Subcutaneous adipose tissue (tissue), 4 donors: Measurements from ENCODE around the gene TMEM174. TPM values are rescaled to one million over a fixed set of nuclear protein-coding genes. Genes with fewer than 3 reads are reported as not detected.

Source experiments
- total RNA-seq, 4 donors: library from RNA; depleted of rRNA; stranded (reverse); fragments of >200 nt; gene quantifications; one replicate each; pipeline ENCODE4 v1.1.0, GENCODE V29; 2016
- TF ChIP-seq, protein P1 (sequence below): fragments of 450-650 bp; IDR thresholded peaks from one replicate; pipeline ENCODE4 v1.5.1; 2016; ENCODE audit warnings: low read depth, mild to moderate bottlenecking, control low read depth, antibody characterized with exemption, moderate library complexity

Gene TMEM174
- total RNA-seq, 4 donors from 2014 or later: not detected

- TF ChIP-seq, protein P1, sequence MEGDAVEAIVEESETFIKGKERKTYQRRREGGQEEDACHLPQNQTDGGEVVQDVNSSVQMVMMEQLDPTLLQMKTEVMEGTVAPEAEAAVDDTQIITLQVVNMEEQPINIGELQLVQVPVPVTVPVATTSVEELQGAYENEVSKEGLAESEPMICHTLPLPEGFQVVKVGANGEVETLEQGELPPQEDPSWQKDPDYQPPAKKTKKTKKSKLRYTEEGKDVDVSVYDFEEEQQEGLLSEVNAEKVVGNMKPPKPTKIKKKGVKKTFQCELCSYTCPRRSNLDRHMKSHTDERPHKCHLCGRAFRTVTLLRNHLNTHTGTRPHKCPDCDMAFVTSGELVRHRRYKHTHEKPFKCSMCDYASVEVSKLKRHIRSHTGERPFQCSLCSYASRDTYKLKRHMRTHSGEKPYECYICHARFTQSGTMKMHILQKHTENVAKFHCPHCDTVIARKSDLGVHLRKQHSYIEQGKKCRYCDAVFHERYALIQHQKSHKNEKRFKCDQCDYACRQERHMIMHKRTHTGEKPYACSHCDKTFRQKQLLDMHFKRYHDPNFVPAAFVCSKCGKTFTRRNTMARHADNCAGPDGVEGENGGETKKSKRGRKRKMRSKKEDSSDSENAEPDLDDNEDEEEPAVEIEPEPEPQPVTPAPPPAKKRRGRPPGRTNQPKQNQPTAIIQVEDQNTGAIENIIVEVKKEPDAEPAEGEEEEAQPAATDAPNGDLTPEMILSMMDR: no peak
Measured at GRCh38 chr5:73132759-73133158, 40.2 kb upstream of the TMEM174 start.

DNA sequence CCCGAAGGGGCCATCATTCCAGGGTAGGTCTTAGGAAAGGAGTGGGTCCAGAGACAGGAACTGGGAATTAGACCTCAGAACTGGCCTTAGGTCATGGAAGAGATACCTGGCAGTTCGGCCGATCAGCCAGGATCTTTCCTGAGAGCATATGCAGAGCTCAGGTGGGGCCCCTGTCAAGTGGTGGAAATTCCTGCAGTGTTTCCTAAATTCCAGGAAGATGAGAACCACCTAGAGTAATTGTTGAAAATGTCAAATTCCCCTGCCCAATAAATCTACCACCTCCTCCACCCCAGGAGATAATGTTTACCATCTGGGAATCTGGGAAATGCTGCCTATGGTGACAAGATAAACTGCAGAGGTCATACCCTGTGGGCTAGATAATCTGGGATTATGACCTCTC lies 38.0 kb upstream of the TMEM174 start:
- TF ChIP-seq, protein P1: no peak

- TF ChIP-seq, protein P1: no peak
Measured at GRCh38 chr5:73135429-73136054, 37.5 kb upstream of the TMEM174 start.

DNA sequence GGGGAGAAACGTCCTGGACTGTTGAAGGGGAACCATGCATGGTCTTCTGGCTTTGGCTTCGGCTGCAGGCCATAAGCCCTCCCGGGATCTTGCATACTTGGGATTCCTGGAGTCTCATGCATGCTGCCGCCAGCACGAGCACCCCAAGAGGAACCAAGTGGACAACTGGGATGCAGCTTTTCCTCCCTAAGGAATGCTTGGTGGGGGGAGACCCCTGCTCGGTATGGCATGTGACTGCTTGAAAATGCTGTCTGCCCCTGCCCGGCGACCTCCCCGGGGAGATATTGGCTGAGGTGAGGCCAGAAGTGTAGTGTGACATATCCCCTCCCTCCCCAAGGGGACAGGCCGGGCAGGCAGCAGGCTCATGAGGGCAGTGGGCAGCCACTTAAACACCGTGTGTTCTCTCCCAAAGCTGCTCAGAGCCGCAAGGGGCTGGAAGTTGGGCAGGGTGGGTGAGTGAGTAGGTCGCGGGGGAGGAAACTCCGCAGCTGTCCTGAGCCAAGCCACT lies 36.9 kb upstream of the TMEM174 start:
- TF ChIP-seq, protein P1: no peak

DNA sequence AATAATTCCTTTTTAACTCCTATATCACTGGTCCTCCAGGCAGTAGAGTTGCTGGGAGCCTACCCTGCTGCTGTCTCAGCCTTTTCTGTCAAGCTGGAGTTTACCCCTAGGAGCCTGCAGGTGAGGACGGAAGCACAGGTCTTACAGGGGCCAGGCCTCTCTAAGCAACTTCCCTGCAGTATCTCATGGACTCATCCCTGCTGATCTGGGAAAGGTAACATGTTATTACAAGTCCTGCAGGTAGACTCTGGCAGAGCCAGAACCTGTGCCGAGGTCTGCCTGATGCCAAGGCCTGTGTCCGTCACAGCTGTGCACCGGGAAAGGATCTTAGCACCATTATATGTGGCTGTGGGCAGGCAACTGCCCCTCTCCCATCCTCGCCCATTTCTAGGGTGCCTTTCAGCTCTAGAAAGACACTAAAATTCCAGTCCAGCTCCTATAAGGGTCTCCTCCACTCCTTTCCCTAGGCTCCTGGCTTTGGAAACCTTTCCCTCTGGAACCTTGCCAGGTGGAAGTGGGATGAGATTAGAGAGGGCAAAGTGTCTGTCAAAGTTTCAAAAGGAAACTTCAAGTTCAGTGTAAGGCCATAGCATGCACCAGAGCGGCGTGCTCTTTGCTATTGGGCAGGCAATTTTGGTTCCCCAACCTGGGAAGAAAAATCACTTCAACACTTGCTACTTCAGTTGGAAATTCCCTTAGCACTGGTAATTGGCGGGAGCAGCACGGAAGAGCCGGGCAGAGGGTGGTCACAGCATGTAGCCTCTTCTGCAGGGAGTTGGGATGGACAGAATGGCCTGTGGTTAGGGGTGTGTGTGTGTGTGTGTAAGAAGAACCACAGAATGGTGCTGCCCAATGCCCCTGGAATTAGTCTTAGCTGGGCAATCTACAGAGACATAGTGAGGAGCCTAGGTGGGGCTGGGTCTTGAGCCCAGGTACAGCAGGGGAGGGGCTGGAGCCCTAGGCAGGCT lies 35.1 kb upstream of the TMEM174 start:
- TF ChIP-seq, protein P1: no peak

DNA sequence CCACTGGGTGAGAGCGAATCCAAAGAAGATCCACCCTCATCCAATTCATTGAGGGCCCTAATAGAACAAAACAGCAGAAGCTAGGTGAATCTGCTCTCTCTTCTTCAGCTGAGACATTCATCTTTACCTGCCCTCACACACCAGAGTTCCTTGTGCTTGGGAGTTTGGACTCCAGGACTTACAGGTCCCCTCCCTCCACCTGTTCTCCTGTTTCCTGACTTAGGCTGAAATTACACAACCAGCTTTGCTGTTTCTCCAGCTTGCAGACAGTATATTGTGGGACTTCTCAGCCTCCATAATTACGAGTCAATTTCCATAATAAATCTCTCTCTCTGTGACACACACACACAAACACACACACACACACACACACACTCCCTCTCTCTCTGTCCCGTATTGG lies 33.5 kb upstream of the TMEM174 start:
- TF ChIP-seq, protein P1: no peak

DNA sequence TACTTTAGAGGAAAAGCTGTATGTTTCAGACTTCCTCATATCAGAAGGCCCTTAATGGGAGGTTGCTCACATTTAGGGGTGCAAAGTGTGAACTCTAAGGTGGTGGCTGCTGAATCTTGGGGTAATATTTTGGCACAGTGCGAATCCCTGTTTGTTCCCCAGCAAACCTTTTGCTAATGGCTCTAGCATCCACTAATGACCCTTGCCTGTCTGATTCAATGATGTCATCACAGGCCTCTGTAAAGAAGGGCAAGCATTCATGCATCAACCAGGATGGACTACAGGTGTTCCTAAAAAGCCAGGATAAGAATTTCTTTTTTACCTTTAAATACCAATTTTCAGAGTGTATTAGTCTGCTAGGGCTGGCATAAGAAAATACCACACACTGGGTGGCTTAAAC lies 32.2 kb upstream of the TMEM174 start:
- TF ChIP-seq, protein P1: no peak
